ENCODE results near the gene CNMD.
"Not testable (repeated sequence)": the region's sequence is repeated elsewhere in the genome, so short reads cannot be mapped to it uniquely, and the experiment has no call there.

CNMD gene

DNA sequence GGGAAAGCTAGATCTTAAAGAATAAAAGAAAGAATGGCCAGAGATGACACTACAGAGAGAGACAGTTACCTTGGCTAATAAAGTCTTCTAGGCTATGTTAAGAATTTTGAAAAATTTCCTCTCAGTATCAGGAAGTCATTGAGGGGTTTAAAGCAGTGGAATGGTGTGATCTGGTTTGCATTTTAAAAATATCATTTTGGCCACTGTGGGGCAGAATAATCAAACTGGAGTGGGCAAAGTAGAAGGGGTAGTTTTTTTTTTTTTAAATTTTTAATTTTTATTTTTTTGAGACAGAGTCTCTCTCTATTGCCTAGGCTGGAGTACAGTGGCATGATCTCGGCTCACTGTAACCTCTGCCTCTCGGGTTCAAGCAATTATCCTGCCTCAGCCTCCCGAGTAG, 4.4 kb upstream of the CNMD start:
- no peak for DNase-seq (ENCODE audit: low read depth)

DNA sequence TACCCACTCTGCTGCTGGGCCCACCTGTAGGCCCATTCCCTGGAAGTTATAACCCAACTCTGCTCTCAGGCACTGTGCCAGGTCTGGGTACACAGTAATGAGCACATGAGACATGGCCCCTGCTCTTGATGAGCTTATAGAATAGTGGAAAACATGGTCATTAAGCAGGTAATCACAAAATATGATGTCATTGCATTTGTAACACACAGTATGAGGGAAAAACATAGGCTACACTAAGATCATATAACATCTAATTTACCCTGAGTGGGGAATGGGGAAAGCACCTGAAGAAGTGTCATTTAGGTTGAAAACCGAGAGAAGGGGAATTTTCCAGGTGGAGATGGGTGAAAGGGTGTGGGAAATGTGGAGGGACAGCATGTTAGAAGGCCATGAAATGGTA, 3.9 kb upstream of the CNMD start:
- DNase-seq (ENCODE audit: low read depth): no peak

DNA sequence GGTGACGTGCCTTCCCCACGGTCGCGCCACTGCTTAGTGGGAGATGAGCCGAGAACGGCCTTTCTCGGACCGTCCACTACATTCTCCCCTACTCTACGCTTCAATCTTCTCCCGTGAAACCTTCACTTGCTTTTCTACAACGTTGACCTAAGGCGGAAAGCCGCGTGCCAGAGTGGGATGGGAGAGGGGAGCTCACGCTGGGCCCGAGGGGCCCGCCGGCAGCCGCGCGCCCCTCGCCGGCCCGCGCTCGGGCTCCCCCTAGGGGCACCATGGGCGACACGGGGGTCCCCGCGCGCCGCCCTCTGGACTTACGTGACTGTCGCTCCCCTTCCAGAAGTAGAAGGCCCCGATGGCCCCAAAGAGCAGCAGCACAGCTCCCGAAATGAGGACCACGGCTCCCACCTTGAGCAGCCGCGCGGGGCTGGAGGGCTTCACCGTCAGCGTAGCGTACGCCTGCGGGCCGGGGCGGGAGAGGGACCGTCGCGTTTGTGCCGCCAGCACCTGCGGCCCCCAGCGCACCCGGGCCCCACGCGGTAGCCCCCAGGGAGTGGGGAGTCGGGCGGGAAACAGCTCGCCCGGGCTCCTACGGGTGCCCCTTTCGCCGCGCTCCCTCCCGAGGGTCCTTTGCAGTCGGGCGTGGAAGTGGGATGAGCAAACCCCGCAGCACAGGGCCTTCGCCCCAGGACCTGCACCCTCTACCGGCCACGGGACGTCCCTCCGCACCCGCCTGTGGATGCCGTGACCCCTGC, 727 bp downstream of the CNMD start:
- DNase-seq (ENCODE audit: low read depth): no peak

DNA sequence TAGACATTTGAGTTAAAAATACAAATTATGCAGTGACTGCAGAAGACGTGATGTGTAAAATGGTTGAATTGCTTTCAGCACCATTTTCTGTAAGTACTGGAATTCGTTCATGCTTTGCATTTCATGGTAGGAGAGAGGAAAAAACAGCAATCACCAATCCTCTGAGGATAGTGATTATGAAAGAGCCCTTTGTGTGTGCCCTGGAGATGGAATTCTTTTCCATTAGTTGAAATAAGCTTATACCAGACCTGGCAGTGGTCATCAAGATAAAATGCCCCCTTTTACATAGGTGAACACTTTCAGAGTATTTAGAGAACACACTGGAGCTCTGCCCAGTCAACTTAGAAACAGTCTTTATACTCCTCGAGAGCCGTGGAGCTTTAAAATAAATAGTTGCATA, 1.7 kb downstream of the CNMD start:
- DNase-seq (ENCODE audit: low read depth): no peak

DNA sequence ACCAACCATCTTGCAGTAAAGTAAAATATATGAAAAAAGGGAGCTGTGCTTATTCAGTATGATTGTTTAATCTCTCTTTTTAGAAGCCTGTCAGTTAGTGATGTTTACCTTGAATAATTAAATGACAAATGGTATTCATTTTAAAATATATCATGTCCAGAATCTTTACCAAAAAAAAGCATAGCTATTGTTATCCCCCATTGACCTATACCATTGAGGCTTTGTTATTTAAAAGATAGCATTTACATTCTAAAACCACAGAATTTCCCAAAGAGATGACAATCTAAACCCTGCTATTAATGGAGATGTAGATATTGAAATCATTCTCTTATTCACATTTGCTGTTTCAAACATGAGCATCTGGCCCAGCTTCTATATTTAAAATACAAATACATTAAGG, 2.2 kb downstream of the CNMD start:
- DNase-seq (ENCODE audit: low read depth): no peak

DNA sequence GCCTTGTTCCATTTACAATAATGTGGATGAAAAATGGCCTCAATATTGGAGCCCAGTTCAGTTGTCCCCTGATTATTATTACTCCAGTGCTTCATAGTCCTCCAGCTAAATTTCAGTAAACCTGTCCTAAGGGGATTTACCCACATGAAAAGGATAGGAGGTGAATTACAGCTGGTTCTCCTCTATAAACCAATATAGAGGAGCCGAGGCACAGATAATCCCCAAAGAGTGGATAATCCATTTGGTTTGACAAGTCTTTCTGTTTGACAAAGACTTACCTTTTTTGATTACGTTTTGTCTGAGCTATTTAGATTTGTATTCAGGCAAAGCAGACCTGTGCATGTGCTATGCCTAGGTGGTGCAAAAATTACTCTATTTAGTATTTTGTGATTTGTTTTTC, 2.7 kb downstream of the CNMD start:
- DNase-seq (ENCODE audit: low read depth): no peak

DNA sequence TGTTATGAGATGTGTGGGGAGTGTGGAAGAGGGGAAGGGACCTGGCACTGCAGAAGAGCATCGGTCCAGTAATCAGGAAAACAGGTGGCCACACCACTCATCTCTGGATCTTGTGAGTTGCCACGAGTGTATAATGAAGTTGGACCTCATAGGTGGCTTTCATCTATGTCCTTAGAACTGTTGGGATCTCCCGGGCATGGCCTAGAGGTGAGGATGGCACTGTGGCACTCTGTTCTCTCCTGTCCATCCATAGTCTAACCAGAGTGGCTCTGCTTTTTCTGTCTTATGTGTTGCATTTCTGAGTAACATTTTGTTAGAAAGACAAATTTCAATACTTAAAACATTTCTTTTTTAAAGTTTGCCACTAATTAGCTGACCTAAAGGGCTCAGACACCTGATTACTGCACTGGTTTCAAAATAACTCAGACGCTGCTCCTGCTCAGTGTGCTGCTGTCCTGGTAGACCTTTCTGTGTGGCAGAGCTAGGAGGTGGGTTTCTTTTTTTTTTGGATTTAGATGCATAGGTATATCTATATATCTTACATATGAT, 5.5 kb downstream of the CNMD start:
- DNase-seq (ENCODE audit: low read depth): no peak

DNA sequence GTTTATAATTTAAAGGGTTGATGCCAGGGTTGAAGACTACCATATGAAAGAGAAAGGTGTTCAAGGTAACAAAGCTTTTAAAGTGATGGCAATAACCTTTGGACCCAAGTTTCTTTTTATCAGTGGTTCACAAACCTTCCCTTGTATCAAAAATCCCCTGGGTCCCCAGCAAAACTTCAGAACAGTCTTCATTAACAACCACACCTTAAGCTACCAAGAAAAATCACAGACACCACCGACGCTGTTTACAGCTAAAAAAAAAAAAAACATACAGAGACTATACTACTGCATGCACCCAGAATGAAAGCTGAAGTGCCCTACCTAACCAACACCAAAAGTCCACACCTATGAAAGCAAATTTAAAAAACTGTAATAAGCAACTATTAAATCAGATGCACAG, 13.4 kb downstream of the CNMD start:
- DNase-seq (ENCODE audit: low read depth): no peak

DNA sequence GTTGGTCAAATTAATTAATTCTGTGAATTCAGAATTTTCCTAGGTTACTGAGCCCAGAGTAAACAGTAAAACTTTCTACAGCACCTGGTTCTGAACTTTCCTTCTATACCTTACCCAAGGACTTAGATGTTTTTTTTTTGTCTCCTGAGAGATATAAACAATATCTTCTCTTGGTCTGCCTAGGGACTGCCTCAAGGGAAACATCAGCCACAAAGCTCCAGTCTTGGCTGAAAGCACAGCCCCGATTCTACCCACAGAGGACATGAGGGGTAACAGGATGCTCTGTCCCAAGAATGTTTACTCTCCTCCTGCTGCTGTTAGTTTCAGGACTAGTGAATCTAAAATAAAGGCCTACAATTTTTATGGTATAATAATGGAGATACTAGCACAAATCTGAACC, 14.3 kb downstream of the CNMD start:
- no peak for DNase-seq (ENCODE audit: low read depth)

DNA sequence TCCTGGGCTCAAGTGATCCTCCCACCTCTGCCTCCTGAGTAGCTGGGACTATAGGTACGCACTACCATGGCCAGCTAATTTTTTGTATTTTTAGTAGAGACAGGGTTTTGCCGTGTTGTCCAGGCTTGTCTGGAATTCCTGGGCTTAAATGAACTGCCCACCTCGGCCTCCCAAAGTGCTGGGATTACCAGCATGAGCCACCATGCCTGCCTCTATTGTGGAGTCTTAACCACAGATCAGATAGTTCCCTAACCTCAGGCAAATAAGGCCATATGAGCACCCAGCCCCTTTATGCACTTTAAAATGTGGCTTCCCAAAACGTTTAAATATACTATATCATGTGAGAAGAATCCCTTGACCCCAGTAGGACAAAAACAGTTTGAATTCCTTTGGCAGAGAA, 16.4 kb downstream of the CNMD start:
- no peak for DNase-seq (ENCODE audit: low read depth)

DNA sequence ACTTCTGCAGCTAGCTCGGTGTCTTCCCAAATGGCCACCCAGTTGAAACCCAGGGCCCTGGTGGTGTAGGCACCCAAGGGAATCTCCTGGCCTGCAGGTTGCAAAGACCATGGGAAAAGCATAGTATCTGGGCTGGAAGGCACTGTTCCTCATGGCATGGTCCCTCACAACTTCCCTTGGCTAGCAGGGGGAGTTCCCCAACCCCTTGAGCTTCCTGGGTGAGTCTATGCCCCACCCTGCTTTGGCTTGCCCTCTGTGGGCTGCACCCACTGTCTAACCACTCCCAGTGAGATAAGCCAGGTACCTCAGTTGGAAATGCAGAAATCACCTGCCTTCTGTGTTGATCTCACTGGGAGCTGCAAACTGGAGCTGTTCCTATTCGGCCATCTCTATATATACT, 18.3 kb downstream of the CNMD start:
- DNase-seq (ENCODE audit: low read depth): not testable (repeated sequence)

DNA sequence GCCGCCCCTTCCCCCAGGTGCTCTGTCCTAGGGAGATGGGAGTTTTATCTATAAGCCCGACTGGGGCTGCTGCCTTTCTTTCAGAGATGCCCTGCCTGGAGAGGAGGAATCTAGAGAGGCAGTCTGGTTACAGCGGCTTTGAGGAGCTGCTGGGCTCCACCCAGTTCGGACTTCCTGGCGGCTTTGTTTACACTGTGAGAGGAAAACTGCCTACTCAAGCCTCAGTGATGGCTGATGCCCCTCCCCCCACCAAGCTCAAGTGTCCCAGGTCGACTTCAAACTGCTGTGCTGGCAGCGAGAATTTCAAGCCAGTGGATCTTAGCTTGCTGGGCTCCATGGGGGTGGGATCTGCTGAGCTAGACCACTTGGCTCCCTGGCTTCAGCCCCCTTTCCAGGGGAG, 18.7 kb downstream of the CNMD start:
- not testable (repeated sequence) for DNase-seq (ENCODE audit: low read depth)

DNA sequence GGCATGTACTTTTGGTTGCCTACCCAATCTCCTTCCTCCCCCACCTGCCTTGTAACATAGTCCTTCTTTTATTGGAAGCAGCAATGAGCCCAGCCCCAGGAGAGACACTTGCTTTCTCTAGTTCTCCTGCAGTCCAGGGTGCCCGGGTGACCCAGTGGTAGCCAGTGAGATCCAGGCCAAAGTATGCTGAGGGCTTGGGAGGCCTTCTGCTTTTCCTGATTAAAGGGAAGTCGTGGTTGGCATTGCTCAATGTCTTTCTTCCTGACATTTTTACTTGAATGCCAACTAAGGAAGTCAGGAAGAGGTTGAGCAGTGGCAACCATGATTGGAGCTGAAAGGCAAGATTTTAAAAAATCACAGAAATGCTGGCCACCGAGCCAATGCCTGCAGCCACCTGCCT, 25.7 kb downstream of the CNMD start:
- no peak for DNase-seq (ENCODE audit: low read depth)

DNA sequence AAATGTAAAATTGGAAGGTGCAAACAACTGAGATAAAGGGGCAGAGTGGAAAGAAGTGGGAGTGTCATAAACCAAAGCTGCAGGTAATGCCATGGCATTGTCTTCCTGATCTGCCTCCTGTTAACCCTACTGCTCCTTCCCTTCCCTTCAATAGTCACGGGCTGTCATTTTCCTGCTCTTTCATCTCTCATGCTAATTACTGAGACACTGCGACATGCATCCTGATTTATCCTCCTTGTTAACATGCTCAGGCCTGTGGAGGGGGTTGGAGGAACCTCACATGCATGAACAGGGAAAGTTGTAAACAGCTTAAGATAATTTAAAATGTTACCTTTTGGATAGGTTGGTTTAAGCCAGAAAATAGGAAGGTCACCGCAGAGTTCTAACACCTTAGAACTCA, 27.2 kb downstream of the CNMD start:
- no peak for DNase-seq (ENCODE audit: low read depth)

DNA sequence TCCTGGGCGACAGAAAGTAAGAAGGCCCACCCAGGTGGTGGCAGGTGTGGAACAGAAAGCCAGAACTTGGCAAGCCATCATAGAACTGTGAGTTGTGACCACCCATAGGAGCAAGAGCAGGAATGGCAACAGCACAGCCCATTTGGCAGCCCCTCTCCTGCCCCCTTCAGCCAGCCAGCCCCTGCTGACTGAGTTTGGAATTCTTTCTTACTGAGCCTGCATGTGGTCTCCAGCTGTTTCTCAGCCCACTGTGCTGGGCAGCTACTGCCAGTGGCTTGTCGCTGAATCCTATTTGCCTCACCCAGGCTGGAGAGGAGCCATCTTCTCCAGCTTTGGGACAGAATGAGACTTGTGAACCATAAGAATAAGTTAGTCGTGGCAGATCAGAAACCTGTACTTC, 28.3 kb downstream of the CNMD start:
- no peak for DNase-seq (ENCODE audit: low read depth)

DNA sequence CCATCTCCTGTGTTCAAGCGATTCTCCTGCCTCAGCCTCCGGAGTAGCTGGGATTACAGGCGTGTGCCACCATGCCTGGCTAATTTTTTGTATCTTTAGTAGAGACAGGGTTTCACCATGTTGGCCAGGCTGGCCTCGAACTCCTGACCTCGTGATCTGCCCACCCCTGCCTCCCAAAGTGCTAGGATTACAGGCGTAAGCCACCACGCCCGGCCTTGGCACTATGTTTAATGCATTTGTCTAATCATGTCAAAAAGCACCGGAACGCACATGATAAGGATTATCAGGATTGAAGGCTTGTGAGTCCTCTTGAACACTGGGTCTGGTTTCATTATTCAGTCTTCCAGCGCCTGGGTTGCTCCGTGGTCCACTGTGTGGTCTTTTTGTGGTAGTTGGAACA, 31.4 kb downstream of the CNMD start:
- DNase-seq (ENCODE audit: low read depth): not testable (repeated sequence)

DNA sequence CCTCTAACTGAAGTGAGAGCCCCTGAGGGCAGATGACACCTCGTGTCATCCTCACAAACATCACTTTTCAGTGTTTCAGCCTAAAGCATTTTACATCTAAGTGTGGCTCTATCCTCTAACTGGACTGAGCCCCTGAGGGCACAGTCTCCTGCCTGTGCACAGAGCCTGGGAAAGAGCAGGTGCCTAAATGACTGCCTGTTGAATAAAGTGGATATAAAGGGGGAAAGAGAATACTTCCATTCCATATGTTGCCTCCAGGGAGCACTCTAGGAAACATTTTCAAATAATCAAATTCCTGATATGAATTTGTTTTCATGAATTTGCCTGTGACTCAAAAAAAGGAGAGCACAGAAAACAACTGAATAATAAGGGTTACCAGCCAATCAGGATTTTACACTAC, 32.2 kb downstream of the CNMD start:
- no peak for DNase-seq (ENCODE audit: low read depth)

DNA sequence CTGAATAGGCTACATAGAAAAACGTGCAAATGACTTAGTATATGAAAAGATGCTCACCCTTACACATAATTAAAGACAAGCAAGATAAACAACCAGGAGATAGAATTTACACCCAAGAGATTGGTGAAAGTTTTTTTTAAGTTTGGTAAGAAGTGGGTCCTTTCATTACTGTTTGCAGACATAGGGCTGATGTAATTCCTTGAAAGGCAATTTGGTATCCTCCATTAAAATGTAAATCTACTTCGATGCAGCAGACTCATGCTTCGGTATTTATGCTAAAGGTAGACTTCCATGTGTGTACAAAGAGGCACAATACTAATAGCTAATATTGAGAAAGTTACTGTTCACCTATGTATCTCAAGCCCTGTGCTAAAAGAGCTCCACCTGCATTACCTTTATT, 33.5 kb downstream of the CNMD start:
- no peak for DNase-seq (ENCODE audit: low read depth)

DNA sequence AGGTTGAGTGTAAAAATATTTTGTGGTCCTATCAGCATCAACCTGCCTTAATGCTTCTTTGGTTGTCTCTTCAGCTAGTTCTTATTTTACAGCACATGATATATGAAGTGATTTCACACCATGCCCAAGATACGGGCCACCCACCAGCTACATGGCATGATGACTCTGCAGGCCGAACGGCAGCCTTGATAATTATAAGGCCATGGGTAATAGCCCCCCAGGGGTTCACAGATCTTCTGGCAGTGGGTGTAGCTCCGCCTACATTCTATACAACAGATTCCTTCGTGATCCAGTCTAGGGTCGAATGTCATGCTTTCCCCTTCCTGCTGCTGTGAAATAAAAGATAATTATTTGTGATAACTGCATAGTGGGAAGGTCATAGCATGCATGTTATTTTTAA, 36.1 kb downstream of the CNMD start:
- DNase-seq (ENCODE audit: low read depth): no peak

DNA sequence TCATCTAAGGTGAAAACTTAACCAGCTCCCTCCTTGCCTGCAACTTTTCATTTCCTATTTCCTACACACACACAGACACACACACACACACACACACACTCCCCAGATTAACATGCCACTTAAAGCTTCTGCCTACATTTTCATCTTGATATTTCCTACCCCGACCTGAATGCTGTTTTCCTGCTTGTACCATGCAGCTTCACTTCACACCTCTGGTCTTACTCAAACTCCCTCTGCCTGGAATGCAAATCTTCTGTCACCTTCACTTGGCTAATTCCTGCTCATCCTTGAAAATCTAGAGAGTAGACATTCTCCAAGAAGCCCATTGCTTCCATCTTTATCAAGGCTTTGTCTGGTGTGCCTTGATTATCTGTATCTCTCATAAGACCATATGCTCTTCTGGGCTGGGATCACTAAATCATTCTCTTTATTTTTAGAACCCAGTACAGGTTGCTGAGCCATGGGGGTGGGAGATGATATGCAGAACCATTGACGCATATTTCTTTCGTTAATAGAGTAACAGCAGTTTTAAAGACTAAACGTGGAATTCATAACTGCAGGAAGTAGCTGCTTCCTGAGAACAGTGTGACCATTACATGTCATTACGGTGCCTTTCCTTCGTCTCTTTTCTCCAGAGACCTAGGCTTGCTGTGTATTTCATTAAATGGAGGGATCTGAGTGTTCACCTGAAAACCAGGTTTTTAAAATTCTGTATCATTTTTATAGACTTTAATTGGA, 37.7 kb downstream of the CNMD start:
- no peak for DNase-seq (ENCODE audit: low read depth)

DNA sequence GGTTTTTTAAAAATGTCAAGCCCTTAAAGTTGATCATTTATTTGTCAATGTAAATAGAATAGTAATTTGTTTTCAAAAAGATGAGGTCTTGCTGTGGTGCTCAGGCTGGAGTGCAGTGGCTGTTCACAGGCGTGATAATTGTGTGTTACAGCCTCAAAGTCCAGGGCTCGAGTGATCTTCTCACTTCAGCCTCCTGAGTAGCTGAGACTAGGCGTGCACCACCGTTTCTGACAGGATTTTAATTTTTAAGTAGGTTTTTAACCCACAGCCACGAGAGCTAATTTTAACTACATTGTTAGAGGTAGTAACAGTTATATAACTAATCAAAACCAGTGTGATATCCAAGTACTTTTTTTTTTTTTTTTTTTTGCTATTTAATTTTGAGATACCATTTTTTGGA, 43.1 kb downstream of the CNMD start:
- DNase-seq (ENCODE audit: low read depth): no peak

DNA sequence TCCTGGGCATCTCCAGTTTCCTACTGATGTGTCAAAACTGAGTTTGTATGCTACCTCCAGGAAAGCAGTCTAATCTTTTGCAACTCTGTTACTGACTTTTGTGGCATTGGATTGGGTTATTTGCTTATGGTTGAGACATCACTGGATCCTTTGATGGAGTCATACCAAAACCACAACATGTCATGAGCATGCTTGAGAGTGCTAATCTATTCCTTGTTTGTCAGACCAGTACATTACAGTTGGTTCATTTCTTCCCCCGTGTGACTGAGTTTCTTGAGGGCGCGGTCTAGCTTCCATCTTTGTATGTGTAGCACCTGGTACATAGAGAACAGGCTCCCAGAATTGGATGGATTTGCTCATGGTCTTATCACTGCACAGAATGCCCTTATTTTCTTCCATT, 43.8 kb downstream of the CNMD start:
- no peak for DNase-seq (ENCODE audit: low read depth)

DNA sequence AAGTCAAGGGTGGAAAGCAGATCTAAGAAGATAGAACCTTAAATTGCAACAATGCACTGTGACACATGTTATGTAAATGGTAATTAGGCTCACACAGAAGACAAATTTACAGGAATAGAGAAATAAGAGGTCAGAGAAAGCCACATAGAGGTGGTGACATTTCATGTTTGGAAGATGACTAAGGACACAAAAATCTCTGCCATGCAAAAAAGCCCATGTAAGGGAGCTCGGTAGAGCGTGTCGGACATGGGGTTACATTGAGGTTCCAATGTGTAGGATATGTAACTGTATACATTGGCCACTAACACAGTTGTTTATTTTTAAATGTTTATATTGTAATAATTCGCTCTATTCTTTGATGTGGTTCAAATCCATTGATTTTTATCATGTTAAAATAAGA, 53.2 kb downstream of the CNMD start:
- DNase-seq (ENCODE audit: low read depth): no peak

DNA sequence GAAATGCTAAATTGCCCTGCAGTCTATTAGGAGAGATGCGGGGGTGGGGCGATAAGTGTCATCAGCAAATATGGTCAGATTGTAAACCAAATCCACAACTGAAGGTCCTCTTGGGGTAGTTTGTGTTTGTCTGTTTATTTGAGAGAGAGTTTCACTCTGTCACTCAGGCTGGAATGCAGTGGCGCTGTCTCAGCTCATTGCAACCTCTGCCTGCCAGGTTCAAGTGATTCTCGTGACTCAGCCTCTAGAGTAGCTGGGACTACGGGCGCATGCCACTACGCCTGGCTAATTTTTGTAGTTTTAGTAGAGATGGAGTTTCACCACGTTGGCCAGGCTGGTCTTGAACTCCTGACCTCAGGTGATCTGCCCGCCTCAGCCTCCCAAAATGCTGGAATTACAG, 53.8 kb downstream of the CNMD start:
- not testable (repeated sequence) for DNase-seq (ENCODE audit: low read depth)
